Lower leg skin (tissue), 4 donors: ENCODE data around the gene CDH13. TPM values are rescaled to one million over a fixed set of nuclear protein-coding genes. Genes with fewer than 3 reads are reported as not detected.

Experiments
- DNase-seq, 2 donors: peaks; one replicate each; pipeline ENCODE4 v3.0.0-alpha.2; 2019; ENCODE audit warnings: low spot score in 2 of 2
- H3K4me3 ChIP-seq: fragments of 200-600 bp; sonication (generic); 2 replicates; pipeline ENCODE4 v1.5.1; 2017; ENCODE audit warnings: mild to moderate bottlenecking, low read depth; ENCODE audit not compliant: poor library complexity, severe bottlenecking
- CTCF ChIP-seq, 3 donors: fragments of 450-650 bp; IDR thresholded peaks; one replicate each; pipeline ENCODE4 v1.5.1; 2016; ENCODE audit warnings: antibody characterized with exemption in 3 of 3, mild to moderate bottlenecking in 3 of 3, moderate library complexity in 2 of 3
- POLR2A ChIP-seq, 2 donors: fragments of 450-650 bp; IDR thresholded peaks; one replicate each; pipeline ENCODE4 v1.6.1; 2016 to 2017; ENCODE audit warnings: antibody characterized with exemption in 2 of 2, mild to moderate bottlenecking in 1 of 2, moderate library complexity in 1 of 2
- WGBS, 2 donors: methylation state at CpG; one replicate each; pipeline ENCODE4 v1.1.5; 2018; 5-methylcytosine and 5-hydroxymethylcytosine counted together
- intact Hi-C: fragments of 100-400 bp; cut with DNase I; formaldehyde crosslinking; loops from one replicate; pipeline ENCODE4 v1.15.0; 2023; ENCODE audit warnings: low total_unique reads
- total RNA-seq, 4 donors: library from RNA; depleted of rRNA; stranded (reverse); fragments of >200 nt; gene quantifications; one replicate each; pipeline ENCODE4 v1.1.0, GENCODE V29; 2016

Gene CDH13
- total RNA-seq, 4 donors from 2014 or later: 102 to 246 (median 155) TPM

- intact Hi-C loops: no loop called here
- TF ChIP-seq CTCF (IDR thresholded peaks at IDR 0.05) (no peak), POLR2A (IDR thresholded peaks at IDR 0.05) (no peak)
- DNase-seq: no peak
- WGBS, 2 donors: 63 to 78% methylated on average over 8 of the region's 8 CpGs
- no peak overlapping the region for H3K4me3 ChIP-seq
Observed at GRCh38 chr16:82715160-82715559, 88.4 kb downstream of the CDH13 start.

- 31 to 48% methylated on average over 3 of the region's 3 CpGs for WGBS, 2 donors
- DNase-seq: no peak
- TF ChIP-seq CTCF (IDR thresholded peaks at IDR 0.05) (no peak), POLR2A (IDR thresholded peaks at IDR 0.05) (no peak)
- intact Hi-C loops: no loop called here
- no peak overlapping the region for H3K4me3 ChIP-seq
Observed at GRCh38 chr16:82715833-82716232, 89.1 kb downstream of the CDH13 start.

- DNase-seq: no peak
- 38 to 40% methylated on average over 3 of the region's 3 CpGs for WGBS, 2 donors
- TF ChIP-seq CTCF (IDR thresholded peaks at IDR 0.05) (no peak), POLR2A (IDR thresholded peaks at IDR 0.05) (no peak)
- intact Hi-C loops: no loop called here
- H3K4me3 ChIP-seq: no peak overlapping the region
Observed at GRCh38 chr16:82716361-82716855, 89.6 kb downstream of the CDH13 start.

- DNase-seq: no peak
- intact Hi-C loops: no loop called here
- TF ChIP-seq POLR2A (IDR thresholded peaks at IDR 0.05): no peak
- no peak for TF ChIP-seq CTCF (IDR thresholded peaks at IDR 0.05)
- no peak overlapping the region for H3K4me3 ChIP-seq
- 87 to 90% methylated on average over 3 of the region's 3 CpGs for WGBS, 2 donors
Observed at GRCh38 chr16:82720414-82720813, 93.6 kb downstream of the CDH13 start.

GRCh38 chr16:82726306-82726705 lies 99.5 kb downstream of the CDH13 start:
- no peak for TF ChIP-seq CTCF (IDR thresholded peaks at IDR 0.05)
- no peak for DNase-seq
- 98% methylated on average over 2 of the region's 2 CpGs for WGBS, 2 donors
- no peak overlapping the region for H3K4me3 ChIP-seq
- intact Hi-C loops: no loop called here

- DNase-seq: no peak
- intact Hi-C loops: no loop called here
- TF ChIP-seq CTCF (IDR thresholded peaks at IDR 0.05) (no peak), POLR2A (IDR thresholded peaks at IDR 0.05) (no peak)
- H3K4me3 ChIP-seq: no peak overlapping the region
- 81 to 82% methylated on average over 2 of the region's 2 CpGs for WGBS, 2 donors
Observed at GRCh38 chr16:82728901-82729300, 102.1 kb downstream of the CDH13 start.
